Fibroblast of villous mesenchyme (primary cell): Measurements from ENCODE around the gene COPS9. TPM values are rescaled to one million over a fixed set of nuclear protein-coding genes. Genes with fewer than 3 reads are reported as not detected.

Experiments used
- DNase-seq: peaks from one replicate; pipeline ENCODE4 v3.0.0-alpha.2; 2010; ENCODE audit warnings: low read depth
- H3K4me3 ChIP-seq: 2 replicates; pipeline ENCODE4 v1.5.1; 2011; ENCODE audit warnings: low read depth, mild to moderate bottlenecking, low read length
- CTCF ChIP-seq: IDR thresholded peaks from 2 replicates; pipeline ENCODE4 v1.5.1; 2012; ENCODE audit warnings: low read depth, mild to moderate bottlenecking, low read length; ENCODE audit not compliant: insufficient read depth
- total RNA-seq: library from RNA; depleted of rRNA; stranded (reverse); fragments of >200 nt; gene quantifications from 2 replicates; pipeline ENCODE4 v1.2.3, GENCODE V29; 2012

The COPS9 gene
- total RNA-seq, 1 donor, result 102 TPM

- TF ChIP-seq CTCF, result no peak
- DNase-seq, result no peak
- no peak overlapping the region for H3K4me3 ChIP-seq
These were observed 21.9 kb downstream of the COPS9 start for GRCh38 chr2:240114233-240114632.

- H3K4me3 ChIP-seq, result no peak overlapping the region
- TF ChIP-seq CTCF, result no peak
These were observed 23.0 kb downstream of the COPS9 start for GRCh38 chr2:240112914-240113690.

GRCh38 chr2:240111253-240111652, 24.9 kb downstream of the COPS9 start:
- no peak for TF ChIP-seq CTCF
- H3K4me3 ChIP-seq, result no peak overlapping the region
- DNase-seq, result peak; percentile 58

More at GRCh38 chr2:240112914-240113690, 23.0 kb downstream of the COPS9 start:
- DNase-seq, result no peak

GRCh38 chr2:240109386-240109785, 26.7 kb downstream of the COPS9 start:
- TF ChIP-seq CTCF, result no peak
- no peak overlapping the region for H3K4me3 ChIP-seq
- DNase-seq, result no peak

GRCh38 chr2:240107477-240107796, 28.7 kb downstream of the COPS9 start:
- no peak for DNase-seq

GRCh38 chr2:240106765-240107476, 29.2 kb downstream of the COPS9 start:
- no peak for TF ChIP-seq CTCF
- no peak overlapping the region for H3K4me3 ChIP-seq
- no peak for DNase-seq

More at GRCh38 chr2:240107477-240107796, 28.7 kb downstream of the COPS9 start:
- no peak for TF ChIP-seq CTCF
- no peak overlapping the region for H3K4me3 ChIP-seq
